Omental fat pad (tissue), 4 donors: ENCODE data around the gene CBY2. TPM values are rescaled to one million over a fixed set of nuclear protein-coding genes. Genes with fewer than 3 reads are reported as not detected.

Experiments
- ATAC-seq: fragments of 150-250 bp; one replicate; pipeline ENCODE4 v1.9.1; 2016; ENCODE audit warnings: mild to moderate bottlenecking, moderate library complexity; ENCODE audit not compliant: low FRiP score
- DNase-seq: peaks from one replicate; pipeline ENCODE4 v3.0.0-alpha.2; 2019; ENCODE audit warnings: low spot score
- CTCF ChIP-seq, 3 donors: fragments of 450-650 bp; IDR thresholded peaks; one replicate each; pipeline ENCODE4 v1.5.1; 2016 to 2017; ENCODE audit warnings: antibody characterized with exemption in 3 of 3, mild to moderate bottlenecking in 3 of 3, moderate library complexity in 2 of 3
- total RNA-seq, 4 donors: library from RNA; depleted of rRNA; stranded (reverse); fragments of >200 nt; gene quantifications; one replicate each; pipeline ENCODE4 v1.1.0, GENCODE V29; 2016

Gene CBY2
- total RNA-seq, 4 donors from 2014 or later = not detected

DNA sequence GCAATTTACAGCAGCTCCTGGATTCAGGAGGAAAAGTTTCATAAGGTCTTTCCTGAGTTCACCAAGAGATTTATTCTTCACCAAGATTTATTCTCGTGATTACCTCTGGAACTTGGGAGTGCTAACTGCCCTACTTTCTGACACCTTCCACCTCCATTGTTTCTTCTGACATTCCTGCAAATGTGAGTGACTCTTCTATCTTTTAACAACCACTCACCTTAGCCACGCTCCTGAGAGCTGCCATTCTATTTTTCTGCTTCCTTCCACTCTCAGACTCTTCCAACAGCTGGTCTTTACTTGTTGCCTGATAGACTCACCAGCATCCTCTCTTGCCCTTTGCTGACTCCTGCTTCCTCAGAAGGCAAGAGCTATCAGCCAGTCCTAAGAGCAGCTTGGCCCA lies 11.5 kb upstream of the CBY2 start:
- no peak for ATAC-seq
- DNase-seq = no peak

GRCh38 chr13:45691251-45691650 lies 10.9 kb upstream of the CBY2 start:
- DNase-seq (no peak), ATAC-seq (no peak)
- TF ChIP-seq CTCF (IDR thresholded peaks at IDR 0.05) = no peak

More for the DNA sequence above, 11.5 kb upstream of the CBY2 start:
- TF ChIP-seq CTCF (IDR thresholded peaks at IDR 0.05) = no peak

DNA sequence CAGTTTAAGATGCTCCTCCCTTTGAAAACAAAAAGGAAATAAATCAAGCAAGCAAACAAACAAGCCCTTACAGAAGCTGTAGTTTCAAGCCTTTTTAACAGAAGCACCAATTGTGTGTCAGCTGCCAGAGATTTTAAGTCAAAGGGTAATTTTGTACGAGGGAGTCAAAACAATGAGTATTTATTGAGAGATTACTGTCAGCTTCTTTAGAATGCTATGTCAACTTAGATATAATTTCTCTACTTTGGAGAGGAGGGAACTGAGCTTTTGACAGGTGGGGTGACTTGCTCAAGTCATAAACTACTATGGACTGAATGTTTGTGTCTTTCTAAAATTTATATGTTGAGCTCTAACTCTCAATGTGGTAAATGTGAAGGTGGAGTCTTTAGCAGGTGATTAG lies 10.5 kb upstream of the CBY2 start:
- ATAC-seq (no peak), DNase-seq (no peak)
- no peak for TF ChIP-seq CTCF (IDR thresholded peaks at IDR 0.05)

GRCh38 chr13:45695198-45695730 lies 6.9 kb upstream of the CBY2 start:
- ATAC-seq (peak; percentile 91), DNase-seq (no peak)
- TF ChIP-seq CTCF (IDR thresholded peaks at IDR 0.05) = no peak

DNA sequence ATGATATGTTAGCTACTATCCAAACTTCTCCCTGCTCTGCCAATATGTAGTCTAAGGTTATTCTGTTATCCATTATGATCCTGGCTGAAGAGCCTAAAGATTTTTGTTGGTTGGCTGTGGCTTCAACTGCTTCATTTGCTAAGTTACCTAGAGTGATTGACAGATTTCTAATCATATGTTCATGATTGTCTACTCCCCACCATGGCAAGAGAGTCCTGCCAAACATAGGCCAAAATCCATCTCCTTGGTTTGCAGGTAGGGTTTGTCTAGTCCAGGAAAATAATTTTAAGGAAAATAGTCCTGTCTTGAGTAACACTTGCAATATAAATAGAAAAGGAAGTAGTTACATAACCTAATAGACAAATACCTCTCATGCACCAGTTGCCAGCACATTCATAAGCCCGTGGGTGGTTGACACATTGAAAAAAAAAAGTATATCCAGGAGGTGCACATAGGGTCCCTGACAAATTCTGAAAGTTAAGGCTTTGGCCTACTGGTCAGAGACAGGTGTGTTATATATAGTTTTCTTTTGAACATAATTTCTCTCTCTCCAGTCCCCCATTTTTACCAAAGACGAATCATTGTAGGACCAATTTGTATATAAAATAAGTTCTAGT lies 5.4 kb upstream of the CBY2 start:
- ATAC-seq (peak; percentile 39), DNase-seq (no peak)
- no peak for TF ChIP-seq CTCF (IDR thresholded peaks at IDR 0.05)

GRCh38 chr13:45700971-45701900 lies 884 bp upstream of the CBY2 start:
- DNase-seq (no peak), ATAC-seq (peak; percentile 43)
- TF ChIP-seq CTCF (IDR thresholded peaks at IDR 0.05) = no peak
